AG10803 (cell line): ENCODE results near the gene EGR1.

Experiments
- DNase-seq: peaks from one replicate; pipeline ENCODE4 v3.0.0; 2010; ENCODE audit warnings: low read depth
- H3K4me3 ChIP-seq: 2 replicates; pipeline ENCODE4 v1.5.1; 2011; ENCODE audit warnings: mild to moderate bottlenecking, low read length, control low read depth
- CTCF ChIP-seq: conservative IDR thresholded peaks from 2 replicates; pipeline ENCODE4 v1.5.1; 2011; ENCODE audit warnings: mild to moderate bottlenecking, low read length, control low read depth, inconsistent platforms

Gene EGR1

GRCh38 chr5:138465261-138466124 lies at the start of gene EGR1:
Gene EGR1, plus strand, starts transcription at chr5:138465479. Its CDS starts 283 bp downstream, at chr5:138465762.
- peak; percentile 12 for TF ChIP-seq CTCF
- peak; percentile 93 for DNase-seq
- H3K4me3 ChIP-seq: peak within 1 kb of the TSS; percentile 84

DNA sequence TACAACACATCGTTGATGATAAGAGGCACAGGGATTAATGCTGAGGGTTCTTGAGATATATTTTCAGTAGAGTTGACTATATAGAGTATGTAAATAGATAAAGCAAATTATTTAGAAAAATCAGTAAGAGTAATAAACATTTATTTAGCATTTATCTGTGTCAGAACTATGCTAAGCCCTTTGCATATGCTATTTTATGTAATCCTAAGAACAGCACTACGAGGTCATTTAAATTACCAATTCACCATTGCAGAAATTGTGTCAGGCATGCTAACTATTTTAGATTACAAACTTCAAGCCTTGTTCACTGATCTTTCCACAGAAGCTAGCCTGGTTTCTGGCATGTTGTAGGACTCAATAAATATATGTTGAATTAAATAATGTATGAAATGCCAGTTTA lies 46.8 kb upstream of the EGR1 start:
- no peak for TF ChIP-seq CTCF
- H3K4me3 ChIP-seq: no peak overlapping the region
- no peak for DNase-seq

GRCh38 chr5:138425079-138425478 lies 40.2 kb upstream of the EGR1 start:
- DNase-seq: no peak
- no peak for TF ChIP-seq CTCF
- H3K4me3 ChIP-seq: no peak overlapping the region

DNA sequence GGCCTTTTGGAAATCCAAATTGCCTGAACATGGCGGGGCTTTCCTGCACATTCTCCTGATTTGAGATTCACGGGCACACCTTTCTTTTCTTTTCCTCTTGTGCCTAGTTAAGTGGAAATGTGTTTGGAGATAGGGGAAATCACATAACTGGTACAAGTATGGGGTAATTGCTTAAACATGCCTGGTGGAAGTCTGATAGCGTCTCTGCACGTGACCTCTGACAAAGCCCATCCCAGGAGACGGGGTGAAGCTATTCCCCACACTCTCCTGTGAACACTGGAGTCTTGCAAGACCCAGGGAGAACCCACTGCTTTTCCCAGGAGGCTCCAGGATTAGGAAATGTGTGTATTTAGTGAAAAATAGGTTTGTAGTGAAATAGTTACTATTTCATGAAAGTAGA lies 29.3 kb upstream of the EGR1 start:
- no peak for TF ChIP-seq CTCF
- H3K4me3 ChIP-seq: no peak overlapping the region
- no peak for DNase-seq

DNA sequence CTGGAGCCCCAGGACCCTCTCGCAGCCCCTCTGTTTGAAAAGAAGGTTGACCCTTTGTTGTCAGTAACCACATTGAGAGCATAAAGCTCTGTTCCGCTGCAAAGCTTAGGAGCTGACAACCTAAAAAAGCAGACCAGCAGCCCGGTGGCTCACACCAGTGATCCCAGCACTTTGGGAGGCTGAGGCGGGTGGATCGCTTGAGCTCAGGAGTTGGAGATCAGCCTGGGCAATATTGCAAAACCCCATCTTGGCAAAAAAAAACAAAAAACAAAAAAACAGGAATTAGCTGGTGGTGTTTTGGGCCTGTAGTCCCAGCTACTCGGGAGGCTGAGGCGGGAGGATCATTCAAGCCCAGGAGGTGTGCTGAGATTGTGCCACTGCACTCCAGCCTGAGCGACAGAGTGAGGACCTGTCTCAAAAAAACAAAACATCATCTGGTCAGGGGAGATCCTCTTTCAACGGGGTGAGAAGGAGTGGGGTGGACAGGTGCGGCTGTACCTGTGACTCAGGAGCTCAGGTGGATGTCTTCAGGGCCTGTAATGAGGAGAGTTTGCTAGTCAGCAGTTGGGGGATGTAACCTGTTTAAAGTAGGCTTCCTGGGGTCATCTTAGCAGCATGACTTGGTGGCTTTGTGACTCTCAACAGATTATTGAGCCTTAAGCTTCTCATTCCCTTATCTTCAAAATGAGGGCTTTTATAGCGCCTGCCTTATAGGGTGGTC lies 27.1 kb upstream of the EGR1 start:
- TF ChIP-seq CTCF: no peak
- DNase-seq: peak; percentile 12

DNA sequence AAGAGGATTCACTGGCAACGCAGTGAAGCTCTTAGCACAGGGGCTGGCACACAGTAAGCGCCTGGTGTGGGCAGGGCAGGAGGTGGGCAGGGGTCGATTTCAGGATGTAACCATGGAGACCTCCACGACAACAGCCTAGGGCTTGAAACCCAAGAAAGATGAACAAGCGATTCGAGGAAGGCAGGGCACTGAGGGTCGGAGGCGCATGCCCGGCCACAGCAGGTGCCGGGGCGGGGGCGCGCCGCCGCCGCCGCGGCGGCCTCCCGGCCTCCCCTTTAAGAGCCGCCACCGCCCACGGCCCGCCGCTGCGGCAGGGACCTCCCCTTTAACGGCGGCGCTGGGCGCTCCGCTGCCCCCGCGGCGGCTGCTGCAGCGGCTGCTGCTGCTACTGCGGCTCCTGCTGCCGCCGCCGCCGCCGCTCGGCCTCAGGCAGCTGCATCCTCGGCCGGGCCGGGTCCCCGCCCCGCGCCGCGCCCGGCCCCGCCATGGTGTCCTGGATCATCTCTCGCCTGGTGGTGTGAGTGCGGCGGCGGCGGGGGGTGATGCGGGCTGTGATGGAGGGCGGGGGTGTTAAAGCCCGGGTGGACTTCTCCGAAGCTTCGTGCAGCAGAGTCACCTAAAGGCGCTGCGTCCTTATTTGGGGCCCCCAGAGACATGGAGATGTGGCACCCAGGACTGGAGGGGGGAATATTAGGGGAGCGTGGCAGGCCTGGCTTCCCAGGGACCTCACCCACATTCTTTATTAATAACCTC lies 26.4 kb upstream of the EGR1 start, which contains the start of gene REEP2:
TSS of gene REEP2 (plus strand) at position 334 of the 753 bp plus-strand sequence. CDS start at position 486, 152 bp downstream.
- peak within 1 kb of the TSS; percentile 66 for H3K4me3 ChIP-seq
- no peak for TF ChIP-seq CTCF
- DNase-seq: peak; percentile 42

More for the DNA sequence above, 27.1 kb upstream of the EGR1 start:
- peak overlapping the region; percentile 62 for H3K4me3 ChIP-seq
